Measurements from ENCODE around the gene DPP4. TPM values are rescaled to one million over a fixed set of nuclear protein-coding genes. Genes with fewer than 3 reads are reported as not detected.

Gene DPP4
- total and polyA plus RNA-seq, 7 donors, result 1.2 to 11.9 (median 6.9) TPM

DNA sequence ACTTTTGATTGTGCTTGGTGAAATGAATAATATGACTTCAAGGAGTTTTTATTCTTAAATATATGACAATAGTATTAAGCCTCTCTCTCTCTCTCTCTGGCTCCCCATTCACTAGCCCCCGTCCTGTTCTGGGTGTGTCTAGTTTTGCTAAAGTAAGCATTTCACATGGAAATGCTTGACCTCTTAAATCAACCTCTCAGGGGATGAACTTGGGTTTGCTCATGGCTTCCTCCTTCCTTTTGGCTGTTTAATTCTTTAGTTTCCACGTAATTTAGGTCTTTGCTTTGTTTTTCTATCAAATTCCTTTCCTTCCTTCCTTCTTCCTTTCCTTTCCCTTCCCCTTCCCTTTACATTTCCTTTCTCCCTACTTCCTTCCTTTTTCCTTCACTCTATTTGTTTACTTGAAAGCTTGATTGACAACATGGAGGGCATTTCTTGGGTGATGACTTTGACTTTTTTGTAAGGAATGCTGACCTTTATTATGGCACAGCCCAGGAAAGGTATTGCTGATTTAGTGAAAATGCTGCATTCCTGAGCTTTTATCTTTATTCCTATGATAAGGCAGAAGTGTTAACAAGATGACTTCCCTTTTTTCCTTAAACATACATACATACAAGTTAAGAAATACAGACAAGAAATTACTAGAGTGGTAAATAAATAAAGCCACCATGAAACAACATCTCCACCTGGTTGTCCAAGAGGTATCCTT is 3.6 kb downstream of the DPP4 start:
- no peak for DNase-seq
- Histone ChIP-seq H3K27ac (peak overlapping the region in 3 of 4 donors; percentile 4 to 64 (median 16)), H3K36me3 (no peaks in the 10 kb centered on the region), H3K4me3 (no peak overlapping the region), H3K27me3 (no peaks in the 10 kb centered on the region), H3K4me1 (peaks cover 0 to 59% (median 37%) of the 10 kb centered on the region in 4 donors), H3K9me3 (no peaks in the 10 kb centered on the region)
- 65 to 76% methylated on average over 2 of the region's 2 CpGs for WGBS, 2 donors
- TF ChIP-seq EP300 (IDR thresholded peaks at IDR 0.05) (no peak), POLR2AphosphoS5 (IDR thresholded peaks at IDR 0.05) (no peak), POLR2A (IDR thresholded peaks at IDR 0.05) (no peak)
- TF ChIP-seq, protein P1, sequence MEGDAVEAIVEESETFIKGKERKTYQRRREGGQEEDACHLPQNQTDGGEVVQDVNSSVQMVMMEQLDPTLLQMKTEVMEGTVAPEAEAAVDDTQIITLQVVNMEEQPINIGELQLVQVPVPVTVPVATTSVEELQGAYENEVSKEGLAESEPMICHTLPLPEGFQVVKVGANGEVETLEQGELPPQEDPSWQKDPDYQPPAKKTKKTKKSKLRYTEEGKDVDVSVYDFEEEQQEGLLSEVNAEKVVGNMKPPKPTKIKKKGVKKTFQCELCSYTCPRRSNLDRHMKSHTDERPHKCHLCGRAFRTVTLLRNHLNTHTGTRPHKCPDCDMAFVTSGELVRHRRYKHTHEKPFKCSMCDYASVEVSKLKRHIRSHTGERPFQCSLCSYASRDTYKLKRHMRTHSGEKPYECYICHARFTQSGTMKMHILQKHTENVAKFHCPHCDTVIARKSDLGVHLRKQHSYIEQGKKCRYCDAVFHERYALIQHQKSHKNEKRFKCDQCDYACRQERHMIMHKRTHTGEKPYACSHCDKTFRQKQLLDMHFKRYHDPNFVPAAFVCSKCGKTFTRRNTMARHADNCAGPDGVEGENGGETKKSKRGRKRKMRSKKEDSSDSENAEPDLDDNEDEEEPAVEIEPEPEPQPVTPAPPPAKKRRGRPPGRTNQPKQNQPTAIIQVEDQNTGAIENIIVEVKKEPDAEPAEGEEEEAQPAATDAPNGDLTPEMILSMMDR (IDR thresholded peaks at IDR 0.05), result no peak
- intact Hi-C loops (cut with DNase I), result loop anchor here (5.0 kb wide), 1 partner anchor 52 kb away; no protein-coding TSS in a partner anchor

DNA sequence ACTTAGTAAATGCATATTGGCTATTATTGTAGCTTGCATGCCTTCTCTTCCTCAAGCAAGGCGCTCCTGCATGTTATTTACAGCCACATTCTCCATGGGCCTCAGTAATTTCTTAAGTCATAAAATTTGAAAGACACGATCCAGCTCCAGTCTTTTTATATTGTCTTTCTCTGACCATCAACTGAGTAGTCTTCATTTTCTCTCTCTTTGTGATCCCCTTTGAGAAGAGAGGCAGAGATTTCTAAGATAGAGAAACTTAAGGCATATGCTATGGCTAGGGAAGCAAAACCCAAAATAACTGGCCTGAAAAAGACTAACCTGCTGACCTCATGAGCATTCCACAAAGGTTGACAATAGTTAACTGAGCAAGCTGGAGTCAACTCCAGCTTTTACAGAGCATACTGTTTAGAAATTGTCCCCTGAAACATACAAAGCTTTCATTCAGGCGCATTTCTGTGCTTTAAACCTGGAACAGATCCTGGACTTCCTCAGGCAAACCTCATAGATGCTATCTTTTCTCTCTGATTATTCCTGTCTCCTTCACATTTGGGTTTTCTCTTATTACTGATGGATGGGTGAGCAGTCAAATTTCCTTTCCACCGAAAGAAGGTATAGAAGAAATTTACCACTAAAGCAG is 4.6 kb downstream of the DPP4 start:
- Histone ChIP-seq H3K9me3 (no peaks in the 10 kb centered on the region), H3K4me1 (peaks cover 0 to 54% (median 35%) of the 10 kb centered on the region in 4 donors), H3K36me3 (no peaks in the 10 kb centered on the region), H3K27ac (peak overlapping the region in 3 of 4 donors; percentile 16 to 64 (median 56)), H3K27me3 (no peaks in the 10 kb centered on the region), H3K4me3 (no peak overlapping the region)
- intact Hi-C loops (cut with DNase I), result no loop called here
- 65 to 80% methylated on average over 4 of the region's 4 CpGs for WGBS, 2 donors
- TF ChIP-seq POLR2AphosphoS5 (IDR thresholded peaks at IDR 0.05), result peak in 2 of 4 donors; percentile 42 to 70
- TF ChIP-seq, protein P1 (IDR thresholded peaks at IDR 0.05), result no peak
- DNase-seq, result no peak

DNA sequence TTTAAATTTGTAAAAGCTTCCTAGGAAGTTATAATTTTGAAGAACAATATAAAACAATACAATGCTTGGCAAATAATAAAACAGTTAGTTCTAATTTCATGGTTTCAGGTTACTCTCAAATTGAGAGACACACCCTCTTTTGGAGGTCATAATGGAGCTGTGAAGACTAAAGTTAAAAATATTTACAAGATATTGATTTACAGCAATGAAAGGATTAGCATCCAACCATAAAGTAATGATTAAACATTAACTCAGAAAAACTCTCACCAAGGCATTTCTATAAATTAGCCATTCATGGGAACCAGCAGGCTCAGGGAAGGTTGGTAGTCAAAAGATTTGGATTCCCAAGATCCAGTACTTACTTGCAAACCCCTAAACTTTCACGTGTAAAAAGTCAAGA is 6.4 kb downstream of the DPP4 start:
- TF ChIP-seq, protein P1 (IDR thresholded peaks at IDR 0.05), result no peak
- TF ChIP-seq POLR2A (IDR thresholded peaks at IDR 0.05) (no peak), EP300 (IDR thresholded peaks at IDR 0.05) (no peak), POLR2AphosphoS5 (IDR thresholded peaks at IDR 0.05) (no peak)
- H3K4me3 ChIP-seq, result no peak overlapping the region
- H3K36me3 ChIP-seq, result no peaks in the 10 kb centered on the region
- no peaks in the 10 kb centered on the region for H3K9me3 ChIP-seq
- H3K4me1 ChIP-seq, result peaks cover 0 to 40% (median 27%) of the 10 kb centered on the region in 4 donors
- no peaks in the 10 kb centered on the region for H3K27me3 ChIP-seq
- 42 to 74% methylated on average over 1 of the region's 1 CpG for whole genome bisulfite sequencing, 2 donors
- DNase-seq, result no peak
- intact Hi-C loops (cut with DNase I), result no loop called here
- H3K27ac ChIP-seq, result no peak overlapping the region

DNA sequence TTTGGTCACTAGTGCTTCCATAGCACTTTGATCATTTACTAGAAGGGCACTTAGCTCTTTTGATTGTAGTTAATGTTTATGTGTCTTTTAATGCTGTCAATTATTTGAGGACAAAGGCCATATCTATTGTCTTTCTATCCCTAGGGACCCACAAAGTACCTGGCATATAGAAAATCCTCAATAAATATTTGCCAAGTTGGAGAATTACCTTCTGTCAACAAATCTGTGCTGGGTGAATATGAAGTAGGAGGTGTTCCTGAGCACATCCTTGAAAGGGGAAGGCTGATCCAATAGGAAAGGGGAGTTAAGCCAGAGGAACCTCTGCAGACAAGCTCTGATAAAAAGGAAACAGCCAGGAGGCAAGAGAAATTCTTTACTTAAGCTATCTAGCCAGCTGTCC is 8.2 kb downstream of the DPP4 start:
- Histone ChIP-seq H3K27me3 (no peaks in the 10 kb centered on the region), H3K4me3 (no peak overlapping the region), H3K36me3 (no peaks in the 10 kb centered on the region), H3K9me3 (no peaks in the 10 kb centered on the region), H3K4me1 (peaks cover 0 to 22% (median 12%) of the 10 kb centered on the region in 4 donors), H3K27ac (no peak overlapping the region)
- intact Hi-C loops (cut with DNase I), result no loop called here
- no peak for DNase-seq
- TF ChIP-seq EP300 (IDR thresholded peaks at IDR 0.05), result no peak
- TF ChIP-seq, protein P1 (IDR thresholded peaks at IDR 0.05), result no peak
- TF ChIP-seq POLR2A (IDR thresholded peaks at IDR 0.05), result no peak
- TF ChIP-seq POLR2AphosphoS5 (IDR thresholded peaks at IDR 0.05), result no peak
